ENCODE measurements around the gene ERCC1. TPM values are rescaled to one million over a fixed set of nuclear protein-coding genes. Genes with fewer than 3 reads are reported as not detected.

The ERCC1 gene
- total RNA-seq, 1 donor from 2014 or later = 117 TPM

GRCh38 chr19:45363861-45364459 lies 59.8 kb downstream of the ERCC1 start:
- H3K36me3 Mint-ChIP-seq (ENCODE audit: unreplicated experiment) = peaks cover 8% of the 10 kb centered on the region
- H3K4me1 Mint-ChIP-seq (ENCODE audit: unreplicated experiment) = peaks cover 6% of the 10 kb centered on the region
- TF ChIP-seq CTCF (IDR thresholded peaks at IDR 0.05) = no peak
- DNase-seq (ENCODE audit: extremely low spot score, unreplicated experiment) = no peak
- H3K27ac Mint-ChIP-seq (ENCODE audit: unreplicated experiment) = no peak overlapping the region
- no peaks in the 10 kb centered on the region for H3K9me3 Mint-ChIP-seq (ENCODE audit: unreplicated experiment)
- H3K4me3 Mint-ChIP-seq (ENCODE audit: unreplicated experiment) = no peak overlapping the region
- H3K27me3 Mint-ChIP-seq (ENCODE audit: unreplicated experiment) = no peaks in the 10 kb centered on the region

GRCh38 chr19:45362291-45362690 lies 61.4 kb downstream of the ERCC1 start:
- Mint-ChIP-seq H3K27ac (ENCODE audit: unreplicated experiment) (no peak overlapping the region), H3K27me3 (ENCODE audit: unreplicated experiment) (no peaks in the 10 kb centered on the region), H3K9me3 (ENCODE audit: unreplicated experiment) (no peaks in the 10 kb centered on the region), H3K4me3 (ENCODE audit: unreplicated experiment) (no peak overlapping the region), H3K36me3 (ENCODE audit: unreplicated experiment) (peaks cover 13% of the 10 kb centered on the region), H3K4me1 (ENCODE audit: unreplicated experiment) (no peaks in the 10 kb centered on the region)
- no peak for DNase-seq (ENCODE audit: extremely low spot score, unreplicated experiment)
- no peak for TF ChIP-seq CTCF (IDR thresholded peaks at IDR 0.05)

GRCh38 chr19:45361608-45362007 lies 62.1 kb downstream of the ERCC1 start:
- peaks cover 15% of the 10 kb centered on the region for H3K36me3 Mint-ChIP-seq (ENCODE audit: unreplicated experiment)
- no peak overlapping the region for H3K27ac Mint-ChIP-seq (ENCODE audit: unreplicated experiment)
- no peaks in the 10 kb centered on the region for H3K9me3 Mint-ChIP-seq (ENCODE audit: unreplicated experiment)
- H3K4me1 Mint-ChIP-seq (ENCODE audit: unreplicated experiment) = no peaks in the 10 kb centered on the region
- no peak overlapping the region for H3K4me3 Mint-ChIP-seq (ENCODE audit: unreplicated experiment)
- no peak for TF ChIP-seq CTCF (IDR thresholded peaks at IDR 0.05)
- no peaks in the 10 kb centered on the region for H3K27me3 Mint-ChIP-seq (ENCODE audit: unreplicated experiment)
- DNase-seq (ENCODE audit: extremely low spot score, unreplicated experiment) = no peak

GRCh38 chr19:45358213-45358792 lies 65.4 kb downstream of the ERCC1 start:
- no peaks in the 10 kb centered on the region for H3K9me3 Mint-ChIP-seq (ENCODE audit: unreplicated experiment)
- no peak for TF ChIP-seq CTCF (IDR thresholded peaks at IDR 0.05)
- H3K27ac Mint-ChIP-seq (ENCODE audit: unreplicated experiment) = no peak overlapping the region

GRCh38 chr19:45357445-45357783 lies 66.3 kb downstream of the ERCC1 start:
- Mint-ChIP-seq H3K27ac (ENCODE audit: unreplicated experiment) (no peak overlapping the region), H3K9me3 (ENCODE audit: unreplicated experiment) (no peaks in the 10 kb centered on the region), H3K4me1 (ENCODE audit: unreplicated experiment) (no peaks in the 10 kb centered on the region), H3K27me3 (ENCODE audit: unreplicated experiment) (no peaks in the 10 kb centered on the region), H3K36me3 (ENCODE audit: unreplicated experiment) (peaks cover 29% of the 10 kb centered on the region), H3K4me3 (ENCODE audit: unreplicated experiment) (no peak overlapping the region)
- DNase-seq (ENCODE audit: extremely low spot score, unreplicated experiment) = no peak
- TF ChIP-seq CTCF (IDR thresholded peaks at IDR 0.05) = no peak

More at GRCh38 chr19:45358213-45358792, 65.4 kb downstream of the ERCC1 start:
- no peaks in the 10 kb centered on the region for H3K27me3 Mint-ChIP-seq (ENCODE audit: unreplicated experiment)
- no peaks in the 10 kb centered on the region for H3K4me1 Mint-ChIP-seq (ENCODE audit: unreplicated experiment)
- DNase-seq (ENCODE audit: extremely low spot score, unreplicated experiment) = no peak
- no peak overlapping the region for H3K4me3 Mint-ChIP-seq (ENCODE audit: unreplicated experiment)
- peaks cover 29% of the 10 kb centered on the region for H3K36me3 Mint-ChIP-seq (ENCODE audit: unreplicated experiment)

Small RNA genes lying within 50 kb of the gene (microRNA-seq; reads per million reads assigned to microRNA genes)
- not detected for gene MIR6088 (ENCODE audit: unreplicated experiment)

Other genes with a start within 250 kb of the ERCC1 start
- gene TRAPPC6A, start 245.7 kb downstream of the ERCC1 start, total RNA-seq = 29.4 and 31.5 TPM in 2 replicates
- gene BLOC1S3, start 245.1 kb downstream of the ERCC1 start, total RNA-seq = 16.9 and 23.1 TPM in 2 replicates
- gene EXOC3L2, start 178.5 kb downstream of the ERCC1 start, total RNA-seq = 8.4 and 11.1 TPM in 2 replicates
- 61.2 and 66.5 TPM in 2 replicates for gene MARK4, start 172.6 kb downstream of the ERCC1 start, total RNA-seq
- gene CKM, start 101.0 kb downstream of the ERCC1 start, total RNA-seq = not detected in 2 replicates
- 0.21 TPM in 1 of 2 replicates, not detected in the other for gene KLC3, start 83.2 kb downstream of the ERCC1 start, total RNA-seq
- 32.1 and 32.7 TPM in 2 replicates for gene ERCC2, start 53.3 kb downstream of the ERCC1 start, total RNA-seq
- gene PPP1R13L, start 18.8 kb downstream of the ERCC1 start, total RNA-seq = 48.7 and 53.5 TPM in 2 replicates
- 7.6 and 9.1 TPM in 2 replicates for gene POLR1G, start 17.3 kb downstream of the ERCC1 start, total RNA-seq
- gene FOSB, start 44.1 kb upstream of the ERCC1 start, total RNA-seq = 93.8 and 176 TPM in 2 replicates
- 15.6 and 15.8 TPM in 2 replicates for gene RTN2, start 73.1 kb upstream of the ERCC1 start, total RNA-seq
- gene PPM1N, start 74.5 kb upstream of the ERCC1 start, total RNA-seq = 0.29 and 0.62 TPM in 2 replicates
- 61.9 and 68.9 TPM in 2 replicates for gene VASP, start 83.6 kb upstream of the ERCC1 start, total RNA-seq
- 16.8 and 18.0 TPM in 2 replicates for gene OPA3, start 160.9 kb upstream of the ERCC1 start, total RNA-seq
- gene GPR4, start 178.3 kb upstream of the ERCC1 start, total RNA-seq = not detected in 2 replicates
- 27.1 and 28.6 TPM in 2 replicates for gene EML2, start 215.5 kb upstream of the ERCC1 start, total RNA-seq
- gene GIPR, start 244.3 kb upstream of the ERCC1 start, total RNA-seq = 0.81 and 1.3 TPM in 2 replicates

Measured in osteocyte (in vitro differentiated cells).